Measurements from ENCODE around the gene ZNF550. TPM values are rescaled to one million over a fixed set of nuclear protein-coding genes. Genes with fewer than 3 reads are reported as not detected.
A peak's percentile ranks its signal among the peaks of the same experiment; 100 is the strongest.

The ZNF550 gene
- total and polyA plus RNA-seq, 3 experiments from 2014 or later: 9.6 to 13.5 (median 10.3) TPM

DNA sequence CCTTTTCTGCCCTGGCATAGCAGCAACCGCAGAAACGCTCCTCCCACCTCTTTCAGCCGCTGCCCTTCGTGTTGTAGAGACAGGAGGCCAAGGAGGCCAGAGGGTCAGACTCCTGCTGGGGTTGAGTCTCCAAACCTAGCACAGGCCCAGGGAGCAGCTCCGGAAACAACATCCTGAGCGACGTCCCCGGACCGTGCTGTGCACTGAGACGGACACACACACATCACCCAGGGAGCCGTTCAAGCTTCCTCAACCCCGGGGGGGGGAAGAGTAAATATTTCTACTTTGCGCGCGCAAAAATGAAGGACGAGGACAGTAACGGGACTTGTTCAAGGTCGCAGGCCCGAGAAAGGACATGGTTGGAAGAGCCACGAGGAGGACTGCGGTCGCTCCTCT, 657 bp downstream of the ZNF550 start:
- H3K36me3 ChIP-seq (ENCODE audit: insufficient read depth, low read length): peaks cover 25% of the 10 kb centered on the region
- H3K4me3 Mint-ChIP-seq: peak overlapping the region; percentile 90 to 98 (median 97)
- peaks cover 15% of the 10 kb centered on the region for H3K4me1 ChIP-seq (ENCODE audit: insufficient read depth, low read length)
- peaks cover 13 to 14% of the 10 kb centered on the region in 2 donors for H3K27me3 Mint-ChIP-seq
- ChIA-PET CTCF (no interaction called here), POLR2A (no interaction called here)
- peak overlapping the region; percentile 85 for H3K4me3 ChIP-seq (ENCODE audit: low read length)
- H3K27me3 ChIP-seq (ENCODE audit: insufficient read depth, low read length, poor library complexity, severe bottlenecking): no peaks in the 10 kb centered on the region
- H3K9me3 Mint-ChIP-seq: peaks cover 19 to 61% (median 34%) of the 10 kb centered on the region in 5 donors
- DNase-seq: peak in 1 of 5 donors; percentile 27
- H3K27ac Mint-ChIP-seq: peak overlapping the region; percentile 30 to 95 (median 89)
- no peaks in the 10 kb centered on the region for H3K9me3 ChIP-seq (ENCODE audit: low read length)
- peak overlapping the region; percentile 49 for H3K27ac ChIP-seq (ENCODE audit: low read depth, low read length)
- peaks cover 27 to 60% (median 47%) of the 10 kb centered on the region in 3 donors for H3K36me3 Mint-ChIP-seq
- H3K4me1 Mint-ChIP-seq: peaks cover 34 to 40% (median 36%) of the 10 kb centered on the region in 3 donors

DNA sequence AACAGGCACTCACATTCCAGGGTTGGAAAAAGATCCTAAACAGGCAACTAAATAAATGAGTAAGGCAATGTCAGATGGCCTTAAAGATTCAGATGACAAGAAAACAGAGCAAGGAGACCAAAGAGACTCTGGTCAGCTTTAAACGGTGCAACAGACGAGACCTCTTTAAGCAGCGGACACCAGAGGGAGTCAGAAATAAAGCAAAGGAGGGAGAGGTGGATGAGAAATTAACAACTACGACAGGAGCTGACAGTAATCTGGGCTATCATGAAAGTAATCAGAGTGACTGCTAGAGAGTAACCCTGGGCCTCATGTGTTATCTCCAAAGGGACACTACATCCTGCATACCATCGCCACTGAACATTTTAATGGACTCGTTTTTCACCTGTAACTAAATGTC, 1.1 kb downstream of the ZNF550 start:
- no peak for DNase-seq
- Mint-ChIP-seq H3K4me3 (peak overlapping the region; percentile 90 to 98 (median 97)), H3K27ac (peak overlapping the region; percentile 30 to 95 (median 80)), H3K9me3 (peaks cover 16 to 63% (median 30%) of the 10 kb centered on the region in 5 donors), H3K4me1 (peaks cover 34 to 40% (median 36%) of the 10 kb centered on the region in 3 donors), H3K36me3 (peaks cover 27 to 62% (median 52%) of the 10 kb centered on the region in 3 donors), H3K27me3 (peaks cover 13% of the 10 kb centered on the region in 2 donors)
- CTCF ChIA-PET: no interaction called here
- Histone ChIP-seq H3K36me3 (ENCODE audit: insufficient read depth, low read length) (peaks cover 28% of the 10 kb centered on the region), H3K4me1 (ENCODE audit: insufficient read depth, low read length) (peaks cover 15% of the 10 kb centered on the region), H3K9me3 (ENCODE audit: low read length) (peaks cover 2% of the 10 kb centered on the region), H3K27ac (ENCODE audit: low read depth, low read length) (no peak overlapping the region), H3K4me3 (ENCODE audit: low read length) (peak overlapping the region; percentile 85), H3K27me3 (ENCODE audit: insufficient read depth, low read length, poor library complexity, severe bottlenecking) (no peaks in the 10 kb centered on the region)
- POLR2A ChIA-PET: interaction anchor here (0.6 kb wide), 1 partner anchor 535 kb away, joined by 3 read pairs; no protein-coding TSS in a partner anchor

DNA sequence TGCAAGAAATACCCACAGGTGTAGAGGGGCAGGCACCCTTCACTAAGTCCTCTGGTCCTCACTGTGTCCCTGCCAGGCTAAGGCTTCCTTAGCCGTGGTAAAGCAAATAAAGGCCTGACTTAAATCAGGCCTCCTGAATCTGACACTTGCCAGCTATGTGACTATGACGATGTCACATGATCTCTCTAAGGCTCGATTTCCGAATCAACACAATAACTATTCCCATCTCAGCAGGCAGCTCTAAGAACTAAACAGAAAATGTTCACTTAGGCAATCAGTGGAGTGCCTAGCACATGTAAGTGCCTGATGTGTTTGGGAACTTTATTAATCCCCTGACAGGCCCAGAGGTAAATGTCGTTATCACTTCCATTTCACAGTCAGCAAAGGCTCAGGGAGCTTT, 2.0 kb downstream of the ZNF550 start:
- Mint-ChIP-seq H3K36me3 (peaks cover 31 to 68% (median 59%) of the 10 kb centered on the region in 3 donors), H3K4me1 (peaks cover 34 to 40% (median 36%) of the 10 kb centered on the region in 3 donors), H3K4me3 (peak overlapping the region; percentile 90 to 98 (median 97)), H3K9me3 (peaks cover 18 to 63% (median 35%) of the 10 kb centered on the region in 5 donors), H3K27me3 (peaks cover 9 to 10% of the 10 kb centered on the region in 2 donors), H3K27ac (peak overlapping the region in 1 of 8 donors; percentile 21)
- Histone ChIP-seq H3K4me3 (ENCODE audit: low read length) (no peak overlapping the region), H3K36me3 (ENCODE audit: insufficient read depth, low read length) (peaks cover 32% of the 10 kb centered on the region), H3K9me3 (ENCODE audit: low read length) (peaks cover 10% of the 10 kb centered on the region), H3K4me1 (ENCODE audit: insufficient read depth, low read length) (peaks cover 15% of the 10 kb centered on the region), H3K27ac (ENCODE audit: low read depth, low read length) (no peak overlapping the region), H3K27me3 (ENCODE audit: insufficient read depth, low read length, poor library complexity, severe bottlenecking) (no peaks in the 10 kb centered on the region)
- POLR2A ChIA-PET: interaction anchor here (0.6 kb wide), 1 partner anchor 536 kb away, joined by 3 read pairs; no protein-coding TSS in a partner anchor
- no peak for DNase-seq
- CTCF ChIA-PET: no interaction called here

DNA sequence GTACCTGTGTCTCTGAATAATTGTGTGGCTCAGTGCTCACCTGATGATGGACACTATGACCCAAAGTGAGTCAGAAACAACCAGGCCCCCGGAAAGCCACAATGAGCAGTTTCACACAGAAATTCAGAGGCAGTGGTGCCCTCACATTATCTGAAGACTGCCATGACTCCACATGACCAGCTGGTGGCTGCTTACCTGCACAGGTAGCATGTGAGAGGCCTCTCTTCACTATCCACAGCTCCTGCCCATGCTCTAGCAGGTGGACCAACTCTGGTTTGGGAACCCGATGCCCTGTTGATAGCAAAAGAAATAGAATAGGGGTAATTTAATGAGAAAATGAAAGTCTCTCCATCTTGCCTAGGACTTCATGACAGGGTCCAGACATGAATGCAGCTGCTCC, 7.2 kb downstream of the ZNF550 start:
- H3K27ac Mint-ChIP-seq: no peak overlapping the region
- DNase-seq: no peak
- no peak overlapping the region for H3K4me3 Mint-ChIP-seq
- H3K9me3 Mint-ChIP-seq: peaks cover 41 to 83% (median 69%) of the 10 kb centered on the region in 5 donors
- H3K4me1 Mint-ChIP-seq: peaks cover 2 to 13% (median 9%) of the 10 kb centered on the region in 3 donors
- Histone ChIP-seq H3K4me1 (ENCODE audit: insufficient read depth, low read length) (no peaks in the 10 kb centered on the region), H3K27ac (ENCODE audit: low read depth, low read length) (no peak overlapping the region), H3K4me3 (ENCODE audit: low read length) (no peak overlapping the region), H3K9me3 (ENCODE audit: low read length) (peaks cover 52% of the 10 kb centered on the region), H3K27me3 (ENCODE audit: insufficient read depth, low read length, poor library complexity, severe bottlenecking) (no peaks in the 10 kb centered on the region), H3K36me3 (ENCODE audit: insufficient read depth, low read length) (peaks cover 78% of the 10 kb centered on the region)
- peaks cover 0 to 2% of the 10 kb centered on the region in 2 donors for H3K27me3 Mint-ChIP-seq
- POLR2A ChIA-PET: no interaction called here
- CTCF ChIA-PET: no interaction called here
- peaks cover 70 to 100% (median 97%) of the 10 kb centered on the region in 3 donors for H3K36me3 Mint-ChIP-seq

DNA sequence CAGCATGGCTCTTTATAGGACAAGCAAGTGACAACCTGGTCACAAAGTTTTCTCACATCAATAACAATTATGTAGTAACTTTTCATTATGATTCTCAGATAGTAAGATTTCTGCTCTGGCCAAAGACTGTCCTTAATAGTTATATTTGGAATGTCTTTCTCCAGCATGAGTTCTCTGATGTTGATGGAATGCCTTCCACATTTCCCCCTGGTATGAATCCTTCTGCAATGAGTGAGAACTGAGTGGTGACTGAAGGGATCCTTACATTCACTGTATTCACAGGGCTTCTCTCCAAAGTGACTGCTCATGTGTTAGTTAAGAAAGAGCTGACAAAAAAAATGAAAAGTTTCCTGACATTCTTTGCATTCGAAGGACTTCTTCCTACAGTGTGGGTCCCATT, 13.2 kb downstream of the ZNF550 start:
- POLR2A ChIA-PET: no interaction called here
- peaks cover 55% of the 10 kb centered on the region for H3K36me3 ChIP-seq (ENCODE audit: insufficient read depth, low read length)
- no peaks in the 10 kb centered on the region for H3K27me3 ChIP-seq (ENCODE audit: insufficient read depth, low read length, poor library complexity, severe bottlenecking)
- no peak for DNase-seq
- peaks cover 63 to 92% (median 88%) of the 10 kb centered on the region in 3 donors for H3K36me3 Mint-ChIP-seq
- no peak overlapping the region for H3K4me3 Mint-ChIP-seq
- H3K9me3 ChIP-seq (ENCODE audit: low read length): peaks cover 72% of the 10 kb centered on the region
- CTCF ChIA-PET: no interaction called here
- H3K4me1 Mint-ChIP-seq: peaks cover 0 to 4% (median 3%) of the 10 kb centered on the region in 3 donors
- peaks cover 57 to 97% (median 96%) of the 10 kb centered on the region in 5 donors for H3K9me3 Mint-ChIP-seq
- no peak overlapping the region for H3K4me3 ChIP-seq (ENCODE audit: low read length)
- H3K27ac Mint-ChIP-seq: no peak overlapping the region
- no peaks in the 10 kb centered on the region for H3K4me1 ChIP-seq (ENCODE audit: insufficient read depth, low read length)
- H3K27me3 Mint-ChIP-seq: peaks cover 0 to 2% of the 10 kb centered on the region in 2 donors
- H3K27ac ChIP-seq (ENCODE audit: low read depth, low read length): no peak overlapping the region

DNA sequence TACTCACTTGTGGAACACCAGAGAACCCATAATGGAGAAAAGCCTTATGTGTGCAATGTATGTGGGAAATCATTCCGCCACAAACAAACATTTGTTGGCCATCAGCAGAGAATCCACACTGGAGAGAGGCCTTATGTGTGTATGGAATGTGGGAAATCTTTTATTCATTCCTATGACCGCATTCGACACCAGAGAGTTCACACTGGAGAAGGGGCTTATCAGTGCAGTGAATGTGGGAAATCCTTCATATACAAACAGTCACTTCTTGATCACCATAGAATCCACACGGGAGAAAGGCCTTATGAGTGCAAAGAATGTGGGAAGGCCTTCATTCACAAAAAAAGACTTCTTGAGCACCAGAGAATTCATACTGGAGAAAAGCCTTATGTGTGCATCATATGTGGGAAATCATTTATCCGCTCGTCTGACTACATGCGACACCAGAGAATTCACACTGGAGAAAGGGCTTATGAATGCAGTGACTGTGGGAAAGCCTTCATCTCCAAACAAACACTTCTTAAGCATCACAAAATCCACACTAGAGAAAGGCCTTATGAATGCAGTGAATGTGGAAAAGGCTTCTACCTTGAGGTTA, 21.6 kb downstream of the ZNF550 start:
- H3K27ac ChIP-seq (ENCODE audit: low read depth, low read length): no peak overlapping the region
- H3K36me3 ChIP-seq (ENCODE audit: insufficient read depth, low read length): peaks cover 59% of the 10 kb centered on the region
- peaks cover 0 to 1% (median 0%) of the 10 kb centered on the region in 3 donors for H3K4me1 Mint-ChIP-seq
- no peak overlapping the region for H3K4me3 Mint-ChIP-seq
- H3K4me1 ChIP-seq (ENCODE audit: insufficient read depth, low read length): no peaks in the 10 kb centered on the region
- no peaks in the 10 kb centered on the region for H3K27me3 ChIP-seq (ENCODE audit: insufficient read depth, low read length, poor library complexity, severe bottlenecking)
- H3K36me3 Mint-ChIP-seq: peaks cover 64 to 94% (median 94%) of the 10 kb centered on the region in 3 donors
- H3K9me3 ChIP-seq (ENCODE audit: low read length): peaks cover 81% of the 10 kb centered on the region
- H3K27me3 Mint-ChIP-seq: peaks cover 0 to 3% of the 10 kb centered on the region in 2 donors
- CTCF ChIA-PET: no interaction called here
- POLR2A ChIA-PET: no interaction called here
- H3K27ac Mint-ChIP-seq: no peak overlapping the region
- DNase-seq: no peak
- H3K9me3 Mint-ChIP-seq: peaks cover 47 to 100% (median 97%) of the 10 kb centered on the region in 5 donors
- H3K4me3 ChIP-seq (ENCODE audit: low read length): peak overlapping the region; percentile 26

DNA sequence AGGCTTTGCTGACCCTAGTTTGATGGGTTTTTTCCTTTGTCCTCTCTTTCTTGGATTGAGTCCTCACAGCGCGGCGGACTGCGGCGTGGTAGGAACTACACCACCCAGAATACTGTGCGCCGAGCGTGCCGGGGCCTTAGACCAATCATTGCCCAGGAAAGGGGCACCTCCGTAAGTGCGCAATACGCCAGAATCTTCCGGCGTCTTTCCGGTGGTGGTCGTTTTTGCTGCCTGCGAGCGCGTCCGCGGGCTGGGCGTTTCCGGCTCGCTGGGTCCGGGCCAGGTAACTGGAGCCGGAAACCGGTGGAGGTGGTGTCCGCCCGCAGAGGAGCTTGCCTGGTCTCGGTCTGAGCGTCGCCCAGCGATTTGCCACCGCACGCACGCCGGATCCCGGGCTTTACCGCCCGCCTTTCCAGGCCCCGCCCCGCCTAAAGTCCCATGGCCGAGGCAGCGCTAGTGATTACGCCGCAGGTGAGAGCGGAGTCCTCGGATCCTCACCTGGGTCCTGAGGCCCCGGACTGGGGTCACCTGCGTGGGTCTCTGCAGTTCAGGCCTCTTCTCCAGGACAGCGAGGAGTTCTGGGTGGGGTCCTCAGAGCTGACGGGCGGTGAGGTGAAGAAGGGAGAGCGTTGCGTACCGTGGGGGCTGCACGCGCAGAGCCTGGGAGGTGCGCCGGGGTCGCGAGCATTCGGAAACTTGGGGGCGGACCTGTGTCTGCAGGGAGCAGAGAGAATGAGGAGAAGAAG, 32.4 kb downstream of the ZNF550 start, which contains the start of gene ZNF549:
ZNF549 (plus strand) TSS at position 221 of the 746 bp plus-strand sequence; CDS start at position 439, 218 bp downstream.
- Mint-ChIP-seq H3K36me3 (peaks cover 20 to 48% (median 40%) of the 10 kb centered on the region in 3 donors), H3K4me3 (peak within 1 kb of the TSS; percentile 92 to 98 (median 96))
- CTCF ChIA-PET: no interaction called here

More for the DNA sequence above, 32.4 kb downstream of the ZNF550 start, which contains the start of gene ZNF549:
- no peaks in the 10 kb centered on the region for H3K27me3 ChIP-seq (ENCODE audit: insufficient read depth, low read length, poor library complexity, severe bottlenecking)
- H3K36me3 ChIP-seq (ENCODE audit: insufficient read depth, low read length): peaks cover 11% of the 10 kb centered on the region
- H3K27ac ChIP-seq (ENCODE audit: low read depth, low read length): peak within 1 kb of the TSS; percentile 68
- Mint-ChIP-seq H3K27me3 (no peaks in the 10 kb centered on the region), H3K4me1 (peaks cover 24 to 46% (median 37%) of the 10 kb centered on the region in 3 donors), H3K9me3 (peaks cover 18 to 65% (median 48%) of the 10 kb centered on the region in 5 donors), H3K27ac (peak within 1 kb of the TSS; percentile 87 to 98 (median 94))
- peaks cover 19% of the 10 kb centered on the region for H3K9me3 ChIP-seq (ENCODE audit: low read length)
- POLR2A ChIA-PET: interaction anchor here (0.6 to 1.0 kb wide), 3 partner anchors 154 to 242 kb away, joined by 3 to 5 read pairs (median 3); partner anchors contain the start of genes ZNF551, ZNF586 and ZNF671
- peak; percentile 82 to 93 (median 88) for DNase-seq
- H3K4me1 ChIP-seq (ENCODE audit: insufficient read depth, low read length): peaks cover 16% of the 10 kb centered on the region
- H3K4me3 ChIP-seq (ENCODE audit: low read length): peak within 1 kb of the TSS; percentile 83

All from CD8-positive, alpha-beta memory T cell (primary cell).